Osteocyte (in vitro differentiated cells): ENCODE results near the gene SAMD4A. TPM values are rescaled to one million over a fixed set of nuclear protein-coding genes. Genes with fewer than 3 reads are reported as not detected.

Experiments
- DNase-seq: peaks from one replicate; pipeline ENCODE4 v3.0.0; 2021; ENCODE audit warnings: mixed read lengths; ENCODE audit not compliant: unreplicated experiment; ENCODE audit errors: extremely low spot score
- H3K27ac Mint-ChIP-seq: one replicate; pipeline ENCODE4 v1.8.0; 2021; ENCODE audit warnings: mild to moderate bottlenecking, mixed read lengths; ENCODE audit not compliant: unreplicated experiment
- H3K27me3 Mint-ChIP-seq: one replicate; pipeline ENCODE4 v1.8.0; 2021; ENCODE audit warnings: mixed read lengths; ENCODE audit not compliant: unreplicated experiment
- H3K36me3 Mint-ChIP-seq: one replicate; pipeline ENCODE4 v1.8.0; 2021; ENCODE audit warnings: mixed read lengths; ENCODE audit not compliant: unreplicated experiment
- H3K4me1 Mint-ChIP-seq: one replicate; pipeline ENCODE4 v1.8.0; 2021; ENCODE audit warnings: mixed read lengths; ENCODE audit not compliant: unreplicated experiment
- H3K4me3 Mint-ChIP-seq: one replicate; pipeline ENCODE4 v1.8.0; 2021; ENCODE audit warnings: mild to moderate bottlenecking, moderate library complexity, mixed read lengths; ENCODE audit not compliant: unreplicated experiment
- H3K9me3 Mint-ChIP-seq: one replicate; pipeline ENCODE4 v1.8.0; 2021; ENCODE audit warnings: mixed read lengths; ENCODE audit not compliant: unreplicated experiment
- total RNA-seq: library from RNA; stranded (reverse); gene quantifications from 2 replicates; pipeline ENCODE4 v1.2.1, GENCODE V29; 2021
- TF ChIP-seq, protein P1 (sequence below): fragments of 200-600 bp; sonication (generic); IDR thresholded peaks from 2 replicates; pipeline ENCODE4 v1.5.0; 2021; ENCODE audit warnings: antibody characterized with exemption, mild to moderate bottlenecking, moderate library complexity

The SAMD4A gene
- total RNA-seq, 1 donor from 2014 or later, result 39.1 TPM

DNA sequence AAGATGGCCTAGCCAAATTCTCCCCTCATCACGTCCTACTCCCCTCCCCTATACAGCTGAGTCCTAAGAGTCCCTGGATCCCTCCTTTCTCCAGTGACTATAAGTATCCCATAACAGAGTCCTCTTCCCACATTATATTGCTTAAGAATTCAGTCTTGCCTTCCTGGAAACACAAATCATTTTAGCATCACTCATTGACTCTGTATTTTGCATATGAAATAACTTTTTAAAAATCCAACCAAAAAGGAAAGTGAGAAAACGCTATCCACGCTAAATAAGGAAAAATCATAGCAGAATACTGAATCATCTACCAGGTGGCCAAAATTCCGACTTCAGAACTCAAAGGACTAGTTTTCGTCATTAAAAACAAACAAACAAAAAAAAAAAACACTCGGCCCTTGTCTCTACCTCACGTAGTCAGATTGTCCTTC, 205.5 kb downstream of the SAMD4A start:
- no peak for DNase-seq
- Mint-ChIP-seq H3K9me3 (no peaks in the 10 kb centered on the region), H3K27ac (peak overlapping the region; percentile 96), H3K27me3 (no peaks in the 10 kb centered on the region), H3K36me3 (peaks cover 2% of the 10 kb centered on the region), H3K4me1 (peaks cover 52% of the 10 kb centered on the region), H3K4me3 (peak overlapping the region; percentile 45)
- TF ChIP-seq, protein P1, sequence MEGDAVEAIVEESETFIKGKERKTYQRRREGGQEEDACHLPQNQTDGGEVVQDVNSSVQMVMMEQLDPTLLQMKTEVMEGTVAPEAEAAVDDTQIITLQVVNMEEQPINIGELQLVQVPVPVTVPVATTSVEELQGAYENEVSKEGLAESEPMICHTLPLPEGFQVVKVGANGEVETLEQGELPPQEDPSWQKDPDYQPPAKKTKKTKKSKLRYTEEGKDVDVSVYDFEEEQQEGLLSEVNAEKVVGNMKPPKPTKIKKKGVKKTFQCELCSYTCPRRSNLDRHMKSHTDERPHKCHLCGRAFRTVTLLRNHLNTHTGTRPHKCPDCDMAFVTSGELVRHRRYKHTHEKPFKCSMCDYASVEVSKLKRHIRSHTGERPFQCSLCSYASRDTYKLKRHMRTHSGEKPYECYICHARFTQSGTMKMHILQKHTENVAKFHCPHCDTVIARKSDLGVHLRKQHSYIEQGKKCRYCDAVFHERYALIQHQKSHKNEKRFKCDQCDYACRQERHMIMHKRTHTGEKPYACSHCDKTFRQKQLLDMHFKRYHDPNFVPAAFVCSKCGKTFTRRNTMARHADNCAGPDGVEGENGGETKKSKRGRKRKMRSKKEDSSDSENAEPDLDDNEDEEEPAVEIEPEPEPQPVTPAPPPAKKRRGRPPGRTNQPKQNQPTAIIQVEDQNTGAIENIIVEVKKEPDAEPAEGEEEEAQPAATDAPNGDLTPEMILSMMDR, result no peak

GRCh38 chr14:54773171-54774006, 206.5 kb downstream of the SAMD4A start:
- peaks cover 8% of the 10 kb centered on the region for H3K36me3 Mint-ChIP-seq
- peak overlapping the region; percentile 96 for H3K27ac Mint-ChIP-seq
- peaks cover 53% of the 10 kb centered on the region for H3K4me1 Mint-ChIP-seq
- DNase-seq, result peak; percentile 94
- TF ChIP-seq, protein P1, result peak; percentile 76
- no peaks in the 10 kb centered on the region for H3K9me3 Mint-ChIP-seq
- peak overlapping the region; percentile 45 for H3K4me3 Mint-ChIP-seq
- H3K27me3 Mint-ChIP-seq, result no peaks in the 10 kb centered on the region

DNA sequence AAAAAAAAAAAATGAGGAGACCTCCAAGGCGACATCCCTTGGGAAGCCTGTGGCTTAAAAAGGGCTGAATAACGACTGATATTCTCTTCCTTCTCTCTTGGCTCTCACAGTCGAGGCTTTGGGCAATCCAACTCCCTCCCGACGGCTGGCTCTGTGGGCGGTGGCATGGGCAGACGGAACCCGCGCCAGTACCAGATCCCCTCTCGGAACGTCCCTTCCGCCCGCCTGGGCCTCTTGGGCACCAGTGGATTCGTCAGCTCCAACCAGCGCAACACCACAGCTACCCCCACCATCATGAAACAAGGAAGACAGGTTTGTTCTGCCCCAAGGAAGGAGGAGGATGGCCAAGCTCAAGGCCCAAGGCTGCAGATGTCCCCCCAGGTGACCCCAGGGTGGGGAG, 207.9 kb downstream of the SAMD4A start:
- DNase-seq, result no peak
- H3K4me3 Mint-ChIP-seq, result no peak overlapping the region
- H3K36me3 Mint-ChIP-seq, result peaks cover 8% of the 10 kb centered on the region
- peaks cover 53% of the 10 kb centered on the region for H3K4me1 Mint-ChIP-seq
- TF ChIP-seq, protein P1, result no peak
- H3K27me3 Mint-ChIP-seq, result no peaks in the 10 kb centered on the region
- H3K27ac Mint-ChIP-seq, result peak overlapping the region; percentile 96
- no peaks in the 10 kb centered on the region for H3K9me3 Mint-ChIP-seq

DNA sequence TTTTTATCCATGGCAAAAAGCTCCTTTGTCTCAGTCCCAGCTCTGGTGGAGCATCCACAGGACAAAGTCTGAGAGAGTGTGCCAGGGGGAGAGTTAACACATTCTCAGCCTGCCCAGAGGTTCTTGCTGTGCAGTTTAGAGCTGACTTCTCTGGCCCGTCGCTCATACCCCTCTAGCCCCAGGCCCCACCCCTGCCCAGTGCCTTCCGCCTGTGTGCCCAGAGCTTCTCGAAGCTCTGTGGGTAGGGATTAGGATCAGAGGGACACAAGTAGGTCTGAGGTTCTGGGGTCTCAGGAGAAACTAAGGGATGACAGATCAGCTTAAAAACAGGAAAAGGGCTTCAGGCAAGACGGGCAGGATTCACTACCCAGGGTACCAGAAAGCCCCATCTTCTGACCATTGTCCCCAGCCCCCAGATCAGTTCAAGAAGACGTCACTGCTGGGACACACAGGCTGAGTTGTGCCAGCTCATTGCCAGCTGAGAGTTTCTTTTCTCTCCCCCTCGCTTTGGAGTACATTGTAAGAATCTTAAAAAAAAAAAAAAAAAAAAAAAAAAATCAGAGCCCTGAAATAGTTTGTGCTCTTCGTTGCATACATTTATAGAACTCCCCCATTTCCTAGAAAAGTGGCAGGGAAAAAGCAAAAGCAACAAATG, 208.7 kb downstream of the SAMD4A start:
- TF ChIP-seq, protein P1, result no peak
- H3K9me3 Mint-ChIP-seq, result no peaks in the 10 kb centered on the region
- H3K36me3 Mint-ChIP-seq, result peaks cover 12% of the 10 kb centered on the region
- no peak overlapping the region for H3K4me3 Mint-ChIP-seq
- H3K27me3 Mint-ChIP-seq, result no peaks in the 10 kb centered on the region
- H3K27ac Mint-ChIP-seq, result peak overlapping the region; percentile 72
- peaks cover 53% of the 10 kb centered on the region for H3K4me1 Mint-ChIP-seq
- no peak for DNase-seq

GRCh38 chr14:54776361-54777001, 209.6 kb downstream of the SAMD4A start:
- Mint-ChIP-seq H3K4me3 (no peak overlapping the region), H3K27me3 (no peaks in the 10 kb centered on the region), H3K9me3 (no peaks in the 10 kb centered on the region), H3K27ac (peak overlapping the region; percentile 72), H3K36me3 (peaks cover 14% of the 10 kb centered on the region), H3K4me1 (peaks cover 53% of the 10 kb centered on the region)
- TF ChIP-seq, protein P1, result no peak
- no peak for DNase-seq
